ENCODE results near the gene TLK2.
"Not testable (repeated sequence)": the region's sequence is repeated elsewhere in the genome, so short reads cannot be mapped to it uniquely, and the experiment has no call there.

The TLK2 gene

DNA sequence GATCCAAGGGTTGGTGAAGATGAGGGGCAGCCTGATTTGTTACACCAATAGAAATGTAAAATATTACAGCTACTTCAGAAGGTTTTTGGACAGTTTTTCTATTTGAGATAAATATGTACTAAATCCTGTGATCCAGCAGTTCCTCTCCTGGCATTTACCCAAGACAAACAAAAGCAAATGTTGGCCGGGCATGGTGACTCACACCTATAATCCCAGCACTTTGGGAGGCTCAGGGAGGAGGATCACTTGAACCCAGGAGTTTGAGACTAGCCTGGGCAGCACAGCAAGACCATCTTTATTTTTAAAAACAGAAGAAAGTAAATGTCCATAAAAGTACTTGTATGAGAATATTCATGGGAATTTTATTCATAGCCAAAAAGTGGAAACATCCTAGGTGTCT lies 84.0 kb downstream of the TLK2 start:
- DNase-seq, result no peak

DNA sequence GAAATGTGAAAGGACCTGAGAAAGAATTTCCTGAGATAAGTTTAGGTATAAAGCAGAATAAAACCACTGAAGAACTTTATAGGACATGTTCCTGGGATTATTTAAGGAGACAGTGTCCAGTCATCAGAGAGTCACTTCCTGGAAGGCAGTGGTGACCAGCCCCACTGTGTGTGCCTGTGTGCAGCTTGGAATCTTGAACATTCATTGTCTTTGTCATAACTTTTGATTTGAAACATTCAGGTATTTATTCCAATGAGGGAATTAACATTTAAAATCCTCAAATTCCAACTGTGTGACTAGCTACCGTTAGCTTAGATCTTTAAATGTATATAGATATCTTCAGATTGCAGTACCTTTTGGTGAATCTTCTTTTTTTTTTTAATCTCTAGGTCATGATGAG lies 87.2 kb downstream of the TLK2 start:
- no peak for DNase-seq

DNA sequence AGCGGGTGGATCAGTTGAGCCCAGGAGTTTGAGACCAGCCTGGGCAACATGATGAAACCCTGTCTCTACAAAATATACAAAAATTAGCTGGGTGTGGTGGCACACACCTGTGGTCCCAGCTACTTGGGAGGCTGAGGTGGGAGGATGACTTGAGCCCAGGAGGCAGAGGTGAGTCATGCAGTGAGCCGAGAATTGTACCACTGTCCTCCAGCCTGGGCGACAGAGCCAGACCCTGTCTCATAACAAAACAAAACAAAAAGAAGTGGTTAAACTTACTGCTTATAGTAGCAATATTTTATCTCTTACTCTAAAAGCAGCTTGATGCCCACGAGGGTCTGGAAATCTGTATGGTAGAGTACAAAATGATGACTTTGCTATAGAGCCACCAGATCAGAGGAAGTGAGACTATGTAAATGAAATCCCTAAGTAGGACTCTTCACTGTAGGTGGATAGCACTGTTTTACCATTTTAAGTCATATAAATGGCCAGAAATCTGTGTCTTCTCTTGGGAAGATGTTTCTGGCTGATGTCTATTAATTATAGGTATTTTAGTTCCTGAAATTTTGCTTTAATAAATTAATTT lies 88.5 kb downstream of the TLK2 start:
- DNase-seq, result no peak

DNA sequence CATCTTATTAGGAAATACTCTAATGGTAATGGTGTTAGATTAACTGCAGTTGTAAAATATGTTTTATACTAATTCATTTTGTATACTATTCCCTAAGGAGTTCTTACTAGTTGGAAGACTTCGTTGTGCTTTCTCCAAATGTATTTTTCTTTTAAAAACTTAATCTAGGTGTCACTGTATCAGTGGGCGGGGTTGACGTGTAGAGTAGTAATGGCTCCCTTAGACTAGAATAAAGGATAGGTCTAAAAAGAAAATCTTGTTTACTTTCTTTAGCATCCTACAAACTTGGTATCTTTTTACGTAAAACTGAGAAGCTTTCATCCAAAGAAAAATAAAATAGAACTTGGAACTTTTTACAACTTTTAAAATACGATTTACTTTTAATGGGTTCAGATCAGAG lies 93.9 kb downstream of the TLK2 start:
- DNase-seq, result no peak

DNA sequence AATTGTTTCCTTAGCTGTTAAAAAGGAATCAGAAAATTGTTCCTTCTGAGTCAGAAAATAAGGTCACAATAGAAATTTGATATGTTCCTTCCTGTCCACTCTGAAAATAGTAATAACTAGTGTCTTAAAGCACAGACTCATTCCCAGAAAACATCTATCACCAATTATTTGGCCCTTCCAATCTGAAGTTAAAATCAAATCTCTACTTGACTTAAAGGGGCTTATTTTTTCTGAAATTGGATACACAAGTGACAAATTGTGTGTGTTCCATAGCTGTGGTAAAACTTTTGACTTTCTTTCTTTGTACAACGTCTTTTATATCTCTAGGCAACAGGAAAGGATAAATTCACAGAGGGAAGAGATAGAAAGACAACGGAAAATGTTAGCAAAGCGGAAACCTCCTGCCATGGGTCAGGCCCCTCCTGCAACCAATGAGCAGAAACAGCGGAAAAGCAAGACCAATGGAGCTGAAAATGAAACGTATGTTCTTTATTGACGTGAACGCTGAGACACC lies 94.3 kb downstream of the TLK2 start:
- DNase-seq, result no peak

GRCh38 chr17:62573480-62574117 lies 95.0 kb downstream of the TLK2 start:
- no peak for DNase-seq

GRCh38 chr17:62576382-62576781 lies 97.8 kb downstream of the TLK2 start:
- no peak for DNase-seq

DNA sequence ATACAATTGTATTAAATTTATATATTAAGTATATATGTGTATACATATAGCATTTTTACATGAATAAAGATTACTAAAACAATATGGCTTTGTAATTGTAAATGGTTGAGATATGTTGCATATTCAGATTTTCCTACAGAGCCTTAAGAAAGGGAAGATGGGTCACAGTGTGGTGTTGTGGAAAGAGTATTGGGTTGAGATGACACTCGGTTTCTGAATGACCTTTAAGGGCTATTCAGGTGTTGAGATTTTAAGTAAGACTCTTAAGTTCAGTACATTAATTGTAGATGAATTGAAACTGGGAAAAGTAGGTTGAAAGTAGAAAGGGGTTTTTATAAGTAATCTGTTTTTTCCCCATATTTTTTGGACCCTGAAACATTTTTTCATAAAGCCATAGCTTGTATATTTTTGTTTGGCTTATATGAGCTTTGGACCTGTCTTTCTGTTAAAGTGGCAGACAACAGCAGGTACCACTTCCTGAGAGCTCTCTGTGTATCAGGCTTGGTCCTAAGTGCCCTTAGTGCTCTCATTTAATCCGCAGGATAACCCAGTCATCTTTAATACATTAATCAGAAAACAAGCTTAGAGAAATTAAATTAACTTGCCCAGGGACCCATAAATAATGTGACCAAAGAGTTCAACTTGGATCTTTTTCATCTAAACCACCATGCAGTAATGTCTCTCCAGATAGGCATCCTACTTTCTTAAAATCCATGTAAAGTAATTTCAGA lies 100.3 kb downstream of the TLK2 start:
- no peak for DNase-seq

- DNase-seq, result no peak
Measured at GRCh38 chr17:62580947-62581346, 102.3 kb downstream of the TLK2 start.

DNA sequence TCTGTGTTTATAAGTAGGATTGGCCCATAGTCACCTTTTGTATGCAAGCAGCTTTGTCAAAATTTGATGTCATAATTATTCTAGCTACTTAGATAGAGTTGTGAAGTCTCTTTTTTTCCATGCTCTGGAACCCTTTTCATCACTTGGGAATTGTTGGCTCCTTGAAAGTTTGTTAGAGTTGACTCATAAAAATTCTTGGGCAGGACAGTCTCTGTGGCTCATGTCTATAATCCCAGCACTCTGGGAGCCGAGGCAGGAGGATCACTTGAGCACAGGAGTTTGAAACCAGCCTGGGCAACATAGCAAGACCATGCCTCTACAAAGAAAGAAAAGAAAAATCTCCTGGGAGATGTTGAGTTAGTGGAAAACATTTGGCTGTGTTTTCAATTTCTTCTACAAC lies 103.1 kb downstream of the TLK2 start:
- no peak for DNase-seq

DNA sequence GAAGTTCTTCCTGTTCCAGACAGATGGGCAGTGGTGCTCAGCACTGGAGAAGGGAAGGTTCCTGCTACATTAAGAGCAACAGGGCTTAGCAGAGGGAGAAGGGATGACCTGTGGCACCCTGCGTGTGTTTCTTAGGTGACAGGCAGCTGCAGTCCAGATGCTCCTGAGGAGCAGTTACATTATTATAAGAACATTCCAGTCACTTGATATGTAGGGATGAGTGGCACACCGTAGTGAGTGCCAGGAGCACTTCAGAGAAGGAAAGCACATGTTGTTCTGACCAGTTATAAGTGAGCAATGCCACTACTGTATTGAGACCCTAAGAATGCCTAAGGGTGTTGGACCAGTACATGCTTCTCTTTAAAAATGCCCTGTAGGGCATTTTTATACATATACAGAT lies 108.9 kb downstream of the TLK2 start:
- no peak for DNase-seq

DNA sequence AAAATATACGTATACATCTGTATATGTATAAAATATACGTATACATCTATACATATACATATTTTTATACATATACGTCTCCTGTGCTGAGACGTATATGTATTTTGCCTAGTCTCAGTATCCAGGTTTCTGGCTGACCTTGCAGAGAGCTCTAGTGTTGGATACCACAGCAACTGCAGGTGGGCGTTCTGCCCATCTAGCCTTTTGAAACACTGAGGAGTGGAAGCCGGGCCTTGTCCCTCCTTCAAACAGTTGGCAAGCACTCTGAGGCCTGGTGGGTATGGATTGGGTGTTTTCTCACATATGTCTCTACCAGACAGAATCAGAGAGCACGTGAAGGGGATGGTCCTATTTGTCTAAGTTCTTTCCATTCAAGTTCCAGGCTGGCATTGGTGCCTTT lies 109.5 kb downstream of the TLK2 start:
- no peak for DNase-seq

DNA sequence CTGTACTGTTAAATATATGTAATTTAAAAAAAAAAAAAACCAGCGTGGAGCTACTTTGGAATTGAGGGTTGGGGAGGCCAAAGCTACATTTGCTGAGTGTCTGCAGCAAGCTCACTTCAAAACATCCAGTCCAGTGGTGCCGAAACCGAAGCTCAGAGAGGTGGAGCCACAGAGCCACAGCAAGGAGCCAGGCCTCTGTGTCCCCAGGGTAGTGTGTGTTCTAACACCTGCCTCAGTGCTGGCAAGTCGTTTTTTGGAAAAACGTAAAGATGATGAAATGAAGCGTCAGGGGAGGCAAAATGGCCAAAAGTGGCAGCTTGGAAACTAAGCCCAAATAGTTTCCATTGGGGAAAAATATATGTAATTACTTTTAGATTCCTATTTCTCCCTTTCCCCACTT lies 112.7 kb downstream of the TLK2 start:
- no peak for DNase-seq

GRCh38 chr17:62591822-62592221 lies 113.2 kb downstream of the TLK2 start:
- not testable (repeated sequence) for DNase-seq

- no peak for DNase-seq
Measured at GRCh38 chr17:62592341-62593099, 113.9 kb downstream of the TLK2 start.

- no peak for DNase-seq
Measured at GRCh38 chr17:62595484-62595883, 116.9 kb downstream of the TLK2 start.

GRCh38 chr17:62596662-62597061 lies 118.0 kb downstream of the TLK2 start:
- no peak for DNase-seq

DNA sequence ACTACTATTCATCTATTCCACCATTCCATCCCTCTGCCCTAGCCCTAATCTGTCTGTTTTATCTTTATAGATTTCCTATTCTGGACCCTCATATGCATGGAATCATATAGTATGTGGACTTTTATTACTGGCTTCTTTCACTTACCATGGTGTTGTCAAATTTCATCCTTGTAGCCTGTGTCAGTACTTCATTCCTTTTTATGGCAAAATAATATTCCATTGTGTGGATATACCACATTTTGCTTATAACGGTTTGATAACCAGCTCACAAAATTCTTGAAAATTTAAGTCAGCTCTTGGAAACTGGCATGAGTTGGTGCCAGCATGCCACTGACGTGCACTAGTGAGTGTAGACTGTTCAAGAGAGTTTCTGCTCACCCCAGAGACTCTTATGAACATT lies 118.5 kb downstream of the TLK2 start:
- DNase-seq, result no peak

DNA sequence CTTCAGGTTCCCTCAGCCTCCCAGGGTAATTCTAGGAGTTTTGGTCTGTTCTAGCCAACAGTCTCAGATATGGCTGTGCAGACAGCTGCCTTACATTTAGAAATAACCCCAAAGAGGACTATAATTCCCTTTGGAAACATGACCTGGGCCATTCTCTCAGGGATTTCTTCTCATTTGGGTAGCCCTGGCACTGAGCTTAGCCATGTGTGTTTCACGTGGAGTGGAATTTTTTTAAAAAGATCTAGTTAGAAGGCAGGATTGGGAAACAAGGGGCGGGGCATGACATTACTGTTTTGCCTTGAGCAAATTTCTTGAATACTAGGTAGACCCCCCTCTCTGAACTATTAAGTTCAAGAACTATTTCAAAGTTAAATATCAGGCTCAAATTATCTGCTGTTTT lies 119.3 kb downstream of the TLK2 start:
- no peak for DNase-seq

DNA sequence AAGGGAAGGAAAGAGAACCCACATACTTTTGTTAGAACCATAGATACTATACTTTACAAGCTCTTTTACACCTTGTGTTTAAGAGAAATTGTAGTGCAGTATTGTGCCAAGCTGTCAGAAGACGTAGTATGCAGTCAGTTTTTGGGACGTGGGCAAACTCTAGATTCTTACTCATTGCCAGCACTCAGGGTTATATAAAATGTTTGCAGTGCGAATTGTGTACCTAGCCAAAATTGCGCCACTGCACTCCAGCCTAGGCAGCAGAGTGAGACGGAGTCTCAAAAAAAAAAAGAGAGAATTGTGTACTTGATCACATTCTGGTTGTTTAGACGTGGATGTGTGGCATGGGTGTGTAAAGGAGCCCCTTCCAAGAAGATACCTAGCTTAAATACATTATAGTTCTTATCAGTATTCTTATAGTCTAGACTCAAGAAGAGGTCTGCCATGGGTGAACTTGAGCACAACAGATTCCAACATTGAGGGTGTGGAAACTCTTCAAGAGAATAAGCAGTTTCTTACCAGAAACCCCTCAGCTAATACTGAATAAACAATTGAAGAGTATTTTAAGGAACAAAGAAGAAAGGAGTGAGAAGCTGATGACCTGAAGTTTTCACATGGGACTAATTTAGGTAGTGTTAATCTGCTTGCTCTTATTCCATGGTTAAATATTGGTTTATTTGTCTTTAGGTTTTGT lies 121.5 kb downstream of the TLK2 start:
- no peak for DNase-seq

- DNase-seq, result no peak
Measured at GRCh38 chr17:62600805-62601204, 122.2 kb downstream of the TLK2 start.

- no peak for DNase-seq
Measured at GRCh38 chr17:62601471-62601870, 122.8 kb downstream of the TLK2 start.

- DNase-seq, result not testable (repeated sequence)
Measured at GRCh38 chr17:62603783-62604182, 125.2 kb downstream of the TLK2 start.

Measured in NCI-H1930 (cell line).